ENCODE data around the gene TSEN54. TPM values are rescaled to one million over a fixed set of nuclear protein-coding genes. Genes with fewer than 3 reads are reported as not detected.

The TSEN54 gene
- total RNA-seq, 1 donor from 2014 or later = 56.0 TPM

GRCh38 chr17:75514299-75514918 lies 1.9 kb upstream of the TSEN54 start:
- Mint-ChIP-seq H3K4me3 (ENCODE audit: low read depth) (peak overlapping the region; percentile 83), H3K27ac (peak overlapping the region; percentile 71), H3K9me3 (ENCODE audit: low read depth) (no peaks in the 10 kb centered on the region), H3K36me3 (ENCODE audit: insufficient read depth) (peaks cover 8% of the 10 kb centered on the region), H3K4me1 (ENCODE audit: low read depth) (peaks cover 26% of the 10 kb centered on the region), H3K27me3 (no peaks in the 10 kb centered on the region)
- DNase-seq (ENCODE audit: low spot score, unreplicated experiment) = no peak
- TF ChIP-seq, protein P1, sequence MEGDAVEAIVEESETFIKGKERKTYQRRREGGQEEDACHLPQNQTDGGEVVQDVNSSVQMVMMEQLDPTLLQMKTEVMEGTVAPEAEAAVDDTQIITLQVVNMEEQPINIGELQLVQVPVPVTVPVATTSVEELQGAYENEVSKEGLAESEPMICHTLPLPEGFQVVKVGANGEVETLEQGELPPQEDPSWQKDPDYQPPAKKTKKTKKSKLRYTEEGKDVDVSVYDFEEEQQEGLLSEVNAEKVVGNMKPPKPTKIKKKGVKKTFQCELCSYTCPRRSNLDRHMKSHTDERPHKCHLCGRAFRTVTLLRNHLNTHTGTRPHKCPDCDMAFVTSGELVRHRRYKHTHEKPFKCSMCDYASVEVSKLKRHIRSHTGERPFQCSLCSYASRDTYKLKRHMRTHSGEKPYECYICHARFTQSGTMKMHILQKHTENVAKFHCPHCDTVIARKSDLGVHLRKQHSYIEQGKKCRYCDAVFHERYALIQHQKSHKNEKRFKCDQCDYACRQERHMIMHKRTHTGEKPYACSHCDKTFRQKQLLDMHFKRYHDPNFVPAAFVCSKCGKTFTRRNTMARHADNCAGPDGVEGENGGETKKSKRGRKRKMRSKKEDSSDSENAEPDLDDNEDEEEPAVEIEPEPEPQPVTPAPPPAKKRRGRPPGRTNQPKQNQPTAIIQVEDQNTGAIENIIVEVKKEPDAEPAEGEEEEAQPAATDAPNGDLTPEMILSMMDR (IDR thresholded peaks at IDR 0.05; ENCODE audit: unreplicated experiment) = no peak

GRCh38 chr17:75514919-75515495 lies 1.3 kb upstream of the TSEN54 start:
- Mint-ChIP-seq H3K4me1 (ENCODE audit: low read depth) (peaks cover 26% of the 10 kb centered on the region), H3K4me3 (ENCODE audit: low read depth) (peak overlapping the region; percentile 83), H3K27me3 (no peaks in the 10 kb centered on the region), H3K27ac (peak overlapping the region; percentile 71), H3K9me3 (ENCODE audit: low read depth) (no peaks in the 10 kb centered on the region), H3K36me3 (ENCODE audit: insufficient read depth) (peaks cover 12% of the 10 kb centered on the region)
- peak; percentile 42 for DNase-seq (ENCODE audit: low spot score, unreplicated experiment)
- TF ChIP-seq, protein P1 (IDR thresholded peaks at IDR 0.05; ENCODE audit: unreplicated experiment) = no peak

- Mint-ChIP-seq H3K36me3 (ENCODE audit: insufficient read depth) (peaks cover 12% of the 10 kb centered on the region), H3K4me1 (ENCODE audit: low read depth) (peaks cover 26% of the 10 kb centered on the region), H3K4me3 (ENCODE audit: low read depth) (peak within 1 kb of the TSS; percentile 83), H3K9me3 (ENCODE audit: low read depth) (no peaks in the 10 kb centered on the region), H3K27ac (peak within 1 kb of the TSS; percentile 92), H3K27me3 (no peaks in the 10 kb centered on the region)
- peak; percentile 93 for DNase-seq (ENCODE audit: low spot score, unreplicated experiment)
- TF ChIP-seq, protein P1 (IDR thresholded peaks at IDR 0.05; ENCODE audit: unreplicated experiment) = peak; percentile 98
These were observed 653 bp upstream of the TSEN54 start, which contains the start of gene CASKIN2 for GRCh38 chr17:75515496-75516254. Gene CASKIN2, minus strand, starts transcription at chr17:75515537. Its CDS starts 1,733 bp downstream, at chr17:75513804.

DNA sequence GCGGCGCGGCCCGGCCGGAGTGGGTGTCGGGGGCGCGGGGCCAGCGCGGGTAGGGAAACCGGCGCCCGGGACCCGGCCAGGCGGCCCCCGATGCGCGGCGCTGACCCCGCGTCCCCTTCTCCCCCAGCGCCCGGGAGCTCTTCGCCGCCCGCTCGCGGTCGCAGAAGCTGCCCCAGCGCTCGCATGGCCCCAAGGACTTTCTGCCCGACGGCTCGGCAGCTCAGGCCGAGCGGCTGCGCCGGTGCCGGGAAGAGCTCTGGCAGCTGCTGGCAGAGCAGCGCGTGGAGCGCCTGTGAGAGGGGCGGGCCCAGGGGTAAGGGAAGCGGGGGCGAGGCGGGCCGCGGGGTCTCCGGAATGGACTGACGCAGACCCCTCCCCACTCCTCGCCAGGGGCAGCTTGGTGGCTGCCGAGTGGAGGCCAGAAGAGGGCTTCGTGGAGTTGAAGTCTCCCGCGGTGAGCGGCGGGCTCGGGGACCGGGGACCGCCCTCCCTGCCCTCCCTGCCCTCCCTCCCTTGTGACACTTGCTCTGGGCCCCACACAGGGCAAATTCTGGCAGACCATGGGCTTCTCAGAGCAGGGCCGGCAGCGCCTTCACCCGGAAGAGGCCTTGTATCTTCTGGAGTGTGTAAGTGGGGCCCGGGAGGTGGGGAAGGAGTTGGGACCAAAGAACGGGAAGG lies 430 bp downstream of the TSEN54 start:
- H3K9me3 Mint-ChIP-seq (ENCODE audit: low read depth) = no peaks in the 10 kb centered on the region
- DNase-seq (ENCODE audit: low spot score, unreplicated experiment) = peak; percentile 53
- peak overlapping the region; percentile 91 for H3K27ac Mint-ChIP-seq
- peaks cover 26% of the 10 kb centered on the region for H3K4me1 Mint-ChIP-seq (ENCODE audit: low read depth)
- peak overlapping the region; percentile 83 for H3K4me3 Mint-ChIP-seq (ENCODE audit: low read depth)
- peaks cover 12% of the 10 kb centered on the region for H3K36me3 Mint-ChIP-seq (ENCODE audit: insufficient read depth)
- TF ChIP-seq, protein P1 (IDR thresholded peaks at IDR 0.05; ENCODE audit: unreplicated experiment) = no peak
- H3K27me3 Mint-ChIP-seq = no peaks in the 10 kb centered on the region

All from progenitor cell of endocrine pancreas (in vitro differentiated cells).